Psoas muscle (tissue), 8 donors: ENCODE data around the gene DGCR8. TPM values are rescaled to one million over a fixed set of nuclear protein-coding genes. Genes with fewer than 3 reads are reported as not detected.

Source experiments
- ATAC-seq, 4 donors: fragments of 200-7000 bp; cut with Tn5 transposase; one replicate each; pipeline ENCODE4 v1.9.1; 2020; ENCODE audit warnings: moderate library complexity in 3 of 4, mild to moderate bottlenecking in 2 of 4
- DNase-seq, 2 donors: peaks; one replicate each; pipeline ENCODE4 v3.0.0-alpha.2; 2020
- H3K27ac ChIP-seq: fragments of 200-600 bp; one replicate; pipeline ENCODE4 v1.8.0; 2022
- H3K27me3 ChIP-seq, 3 donors: fragments of 200-600 bp in 1 of 3; one replicate each; pipeline versions ENCODE4 v1.6.1 to v1.8.0; 2013 to 2022; ENCODE audit warnings: low read length in 2 of 3, mild to moderate bottlenecking in 2 of 3, moderate library complexity in 1 of 3; ENCODE audit not compliant: insufficient read depth in 3 of 3
- H3K36me3 ChIP-seq, 2 donors: fragments of 200-600 bp in 1 of 2; one replicate each; pipeline versions ENCODE4 v1.6.1 to v1.8.0; 2013 to 2022; ENCODE audit warnings: low read depth in 1 of 2, mild to moderate bottlenecking in 1 of 2, moderate library complexity in 1 of 2; ENCODE audit not compliant: insufficient read depth in 1 of 2
- H3K4me1 ChIP-seq: fragments of 200-600 bp; one replicate; pipeline ENCODE4 v1.8.0; 2022
- H3K4me3 ChIP-seq: fragments of 200-600 bp; one replicate; pipeline ENCODE4 v1.8.0; 2022; ENCODE audit warnings: mild to moderate bottlenecking
- H3K9me3 ChIP-seq: fragments of 200-600 bp; one replicate; pipeline ENCODE4 v1.8.0; 2022
- WGBS, 3 donors: extraction: QIAGEN DNeasy Blood & Tissue Kit; methylation state at CpG; one replicate each; pipeline versions ENCODE4 v1.1.6 to v1.1.7; 2013; 5-methylcytosine and 5-hydroxymethylcytosine counted together
- intact Hi-C, 2 donors: fragments of 100-400 bp; cut with DNase I; formaldehyde crosslinking; loops; one replicate each; pipeline versions ENCODE4 v1.11.0 to v1.14.2; 2022
- polyA plus RNA-seq, 3 donors: library from polyadenylated mRNA; stranded (reverse); fragments of 200-250 nt; gene quantifications; one replicate each; pipeline ENCODE4 v1.2.3, GENCODE V29; 2013
- total RNA-seq, 4 donors: library from RNA; stranded (reverse); fragmentation: NEBNext Ultra II Directional in 2 of 4; extraction: Animal tissue kit (Norgen Biotek cat#: 25700) in 2 of 4; gene quantifications; one replicate each; pipeline versions ENCODE4 v1.2.1 to v1.2.4, GENCODE V29; 2021 to 2023
- TF ChIP-seq, protein P1 (sequence below): fragments of 200-600 bp; IDR thresholded peaks from one replicate; pipeline ENCODE4 v1.8.0; 2022; ENCODE audit warnings: antibody characterized with exemption
- donor health status: healthy with polysubstance abuse.
- donor health status: DM: no; HTN: no; CAD: no; lungs with moderate emphysema.
- donor health status: Bipolar disorder and iron deficiency.
- donor health status: healthy.
- donor health status: DM: yes; HTN: yes; CAD: no.
- donor health status: DM: no; HTN: no; CAD: no.
- donor health status: DM: no; HTN: no; CAD: no.
- donor health status: DM: yes; HTN: yes; CAD: no.

The DGCR8 gene
- total and polyA plus RNA-seq, 7 donors = 10.5 to 21.5 (median 15.3) TPM

DNA sequence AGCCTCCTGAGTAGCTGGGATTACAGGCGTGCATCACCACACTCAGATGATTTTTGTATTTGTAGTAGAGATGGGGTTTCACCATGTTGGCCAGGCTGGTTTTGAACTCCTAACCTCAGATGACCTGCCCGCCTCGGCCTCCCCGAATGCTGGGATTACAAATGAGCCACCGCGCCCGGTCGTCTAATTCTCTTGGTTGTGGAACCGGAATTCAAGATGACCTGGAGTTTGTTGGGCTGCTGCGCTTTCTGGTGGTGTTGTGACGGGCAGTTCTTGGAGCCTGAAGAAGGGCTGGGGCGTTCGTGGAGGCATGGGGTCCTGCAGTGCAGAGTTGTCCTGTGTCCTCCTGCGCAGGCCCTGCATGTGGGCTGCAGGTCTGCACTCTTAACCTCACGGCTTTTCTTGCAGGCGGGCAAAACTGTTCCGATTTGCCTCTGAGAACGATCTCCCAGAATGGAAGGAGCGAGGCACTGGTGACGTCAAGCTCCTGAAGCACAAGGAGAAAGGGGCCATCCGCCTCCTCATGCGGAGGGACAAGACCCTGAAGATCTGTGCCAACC is 41.9 kb downstream of the DGCR8 start:
- Histone ChIP-seq H3K27me3 (no peaks in the 10 kb centered on the region), H3K4me1 (peaks cover 16% of the 10 kb centered on the region), H3K9me3 (no peaks in the 10 kb centered on the region), H3K36me3 (peaks cover 0 to 62% of the 10 kb centered on the region in 2 donors), H3K4me3 (no peak overlapping the region), H3K27ac (no peak overlapping the region)
- intact Hi-C loops = no loop called here
- TF ChIP-seq, protein P1, sequence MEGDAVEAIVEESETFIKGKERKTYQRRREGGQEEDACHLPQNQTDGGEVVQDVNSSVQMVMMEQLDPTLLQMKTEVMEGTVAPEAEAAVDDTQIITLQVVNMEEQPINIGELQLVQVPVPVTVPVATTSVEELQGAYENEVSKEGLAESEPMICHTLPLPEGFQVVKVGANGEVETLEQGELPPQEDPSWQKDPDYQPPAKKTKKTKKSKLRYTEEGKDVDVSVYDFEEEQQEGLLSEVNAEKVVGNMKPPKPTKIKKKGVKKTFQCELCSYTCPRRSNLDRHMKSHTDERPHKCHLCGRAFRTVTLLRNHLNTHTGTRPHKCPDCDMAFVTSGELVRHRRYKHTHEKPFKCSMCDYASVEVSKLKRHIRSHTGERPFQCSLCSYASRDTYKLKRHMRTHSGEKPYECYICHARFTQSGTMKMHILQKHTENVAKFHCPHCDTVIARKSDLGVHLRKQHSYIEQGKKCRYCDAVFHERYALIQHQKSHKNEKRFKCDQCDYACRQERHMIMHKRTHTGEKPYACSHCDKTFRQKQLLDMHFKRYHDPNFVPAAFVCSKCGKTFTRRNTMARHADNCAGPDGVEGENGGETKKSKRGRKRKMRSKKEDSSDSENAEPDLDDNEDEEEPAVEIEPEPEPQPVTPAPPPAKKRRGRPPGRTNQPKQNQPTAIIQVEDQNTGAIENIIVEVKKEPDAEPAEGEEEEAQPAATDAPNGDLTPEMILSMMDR = no peak
- WGBS, 3 donors = 91 to 95% (median 91%) methylated on average over 22 of the region's 22 CpGs
- ATAC-seq (no peak), DNase-seq (peak in 1 of 2 donors; percentile 22)

DNA sequence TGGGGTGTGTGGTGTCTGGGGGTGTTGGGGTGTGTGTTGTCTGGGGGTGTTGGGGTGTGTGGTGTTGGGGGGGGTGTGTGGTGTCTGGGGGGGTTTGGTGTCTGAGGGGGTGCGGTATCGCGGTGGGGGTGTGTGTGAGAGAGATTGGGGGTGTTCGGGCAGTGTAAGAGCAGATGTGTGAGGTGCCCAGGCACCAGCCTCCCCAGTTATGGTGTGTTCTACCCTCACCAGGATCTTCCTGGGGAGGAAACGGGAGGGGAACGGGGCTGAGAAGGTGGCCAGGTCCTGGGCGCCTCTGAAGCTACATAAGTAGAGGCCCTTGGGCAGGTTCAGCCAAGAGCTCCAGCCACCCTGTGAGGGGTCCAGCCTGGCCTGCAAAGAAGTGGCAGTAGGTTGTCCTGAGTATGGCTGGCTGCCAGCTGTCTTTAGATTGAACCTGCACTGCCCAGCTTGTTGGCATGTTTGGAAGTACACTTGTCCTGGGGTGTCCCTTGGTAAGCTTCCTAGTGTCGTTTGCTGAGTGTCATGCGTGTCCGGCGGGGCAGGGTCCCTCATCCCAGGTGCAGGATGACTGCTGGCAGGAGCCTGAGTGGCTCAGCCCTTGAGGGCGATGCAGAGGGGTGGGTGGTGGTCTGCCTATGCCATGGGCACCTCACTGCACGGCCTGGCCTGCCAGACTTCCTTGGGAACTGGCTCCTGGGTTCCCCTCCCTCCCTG is 43.5 kb downstream of the DGCR8 start:
- DNase-seq = no peak
- Histone ChIP-seq H3K27ac (no peak overlapping the region), H3K9me3 (no peaks in the 10 kb centered on the region), H3K36me3 (peaks cover 0 to 74% of the 10 kb centered on the region in 2 donors), H3K4me1 (peaks cover 11% of the 10 kb centered on the region), H3K4me3 (no peak overlapping the region), H3K27me3 (no peaks in the 10 kb centered on the region)
- TF ChIP-seq, protein P1 = no peak
- 91 to 93% (median 92%) methylated on average over 10 to 13 of the region's 13 CpGs for WGBS, 3 donors
- intact Hi-C loops = no loop called here
- ATAC-seq = no peak

DNA sequence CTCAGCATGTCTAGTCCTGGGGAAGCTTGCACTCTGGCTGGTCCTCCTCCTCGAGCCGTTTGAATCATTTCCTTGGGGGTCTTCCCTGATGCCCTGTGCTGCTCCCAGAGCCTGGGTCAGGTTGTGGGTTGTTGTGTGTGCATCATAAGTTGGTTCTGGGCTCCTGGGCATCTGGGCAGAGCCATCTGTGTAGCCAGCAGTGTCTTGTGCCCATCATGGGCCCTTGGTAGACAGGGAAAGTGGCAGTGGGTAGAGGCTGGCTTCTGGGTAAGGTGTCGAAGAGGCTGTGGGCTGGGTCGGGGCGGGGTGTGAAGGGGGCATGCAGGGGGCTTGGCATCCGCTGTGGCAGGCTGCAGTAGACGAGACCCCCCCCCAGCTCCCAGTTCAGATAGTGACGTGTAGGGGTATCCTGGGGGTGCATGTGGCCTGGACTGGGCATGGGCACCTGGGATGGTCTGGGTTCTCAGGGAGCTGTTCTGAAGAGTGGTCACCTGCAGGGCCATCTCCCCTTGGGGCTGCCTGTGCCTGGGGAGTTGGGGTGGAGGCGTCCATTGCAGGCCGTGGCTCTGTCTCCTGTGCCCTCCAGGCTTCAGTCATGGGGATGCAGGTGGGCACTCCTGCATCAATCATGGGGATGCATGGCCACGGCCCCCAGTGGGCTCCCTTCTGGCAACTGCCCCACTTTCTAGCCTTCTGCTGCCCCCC is 44.2 kb downstream of the DGCR8 start:
- 88 to 94% (median 90%) methylated on average over 10 to 11 of the region's 11 CpGs for WGBS, 3 donors
- Histone ChIP-seq H3K36me3 (peaks cover 0 to 71% of the 10 kb centered on the region in 2 donors), H3K9me3 (no peaks in the 10 kb centered on the region), H3K27ac (no peak overlapping the region), H3K4me1 (peaks cover 4% of the 10 kb centered on the region), H3K4me3 (no peak overlapping the region), H3K27me3 (no peaks in the 10 kb centered on the region)
- intact Hi-C loops = no loop called here
- DNase-seq = no peak
- ATAC-seq = no peak
- TF ChIP-seq, protein P1 = no peak

DNA sequence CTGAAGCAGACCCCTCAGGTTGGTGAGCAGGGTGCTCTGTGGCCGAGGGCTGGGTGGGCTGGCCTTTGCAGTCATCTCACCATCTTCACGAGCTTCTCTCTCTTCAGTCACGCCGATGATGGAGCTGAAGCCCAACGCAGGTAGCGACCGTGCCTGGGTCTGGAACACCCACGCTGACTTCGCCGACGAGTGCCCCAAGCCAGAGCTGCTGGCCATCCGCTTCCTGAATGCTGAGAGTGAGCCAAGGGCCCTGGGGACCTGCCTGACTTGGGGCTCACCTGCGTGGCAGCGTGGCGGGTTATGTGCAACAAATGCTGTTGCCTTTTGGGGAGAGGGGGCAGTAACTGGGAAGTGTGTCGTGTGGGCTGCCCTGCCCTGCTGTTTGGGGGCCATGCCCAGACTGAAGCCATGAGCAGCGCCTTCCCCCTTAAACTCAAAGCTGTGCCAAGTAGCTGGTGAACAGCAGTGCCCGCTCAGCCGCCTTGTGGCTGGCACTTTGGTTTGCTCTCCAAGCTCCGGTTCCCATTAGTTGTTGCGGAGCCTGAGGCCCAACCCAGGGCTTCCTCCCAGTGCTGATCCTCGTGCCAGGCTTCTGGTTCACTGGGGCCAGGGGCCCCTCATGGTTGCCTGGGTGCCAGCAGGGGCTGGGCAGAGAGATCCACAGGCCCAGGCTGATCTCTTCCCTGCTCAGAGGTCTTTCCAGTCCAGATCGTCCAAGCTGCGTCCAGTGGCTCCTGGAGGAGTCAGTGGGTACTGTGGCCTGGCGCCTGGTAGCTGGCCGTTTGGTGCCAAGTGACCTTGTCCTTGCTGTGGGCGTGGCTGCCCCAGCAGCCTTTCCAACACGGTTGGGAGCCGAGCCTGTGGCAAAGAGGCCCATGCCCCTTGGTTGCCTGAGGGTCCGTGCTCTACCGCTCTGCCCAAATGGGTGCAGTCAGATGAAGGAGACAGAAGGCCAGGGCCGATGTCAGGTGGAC is 45.4 kb downstream of the DGCR8 start:
- Histone ChIP-seq H3K27ac (no peak overlapping the region), H3K9me3 (no peaks in the 10 kb centered on the region), H3K36me3 (peaks cover 0 to 59% of the 10 kb centered on the region in 2 donors), H3K27me3 (no peaks in the 10 kb centered on the region), H3K4me1 (peaks cover under 1% of the 10 kb centered on the region), H3K4me3 (no peak overlapping the region)
- TF ChIP-seq, protein P1 = no peak
- peak in 3 of 4 donors; percentile 21 to 35 (median 35) for ATAC-seq
- WGBS, 3 donors = 70 to 78% (median 72%) methylated on average over 32 of the region's 32 CpGs
- intact Hi-C loops = loop anchor here in 1 of 2 donors (5.0 kb wide), 1 partner anchor 153 kb away; no protein-coding TSS in a partner anchor
- no peak for DNase-seq
